ENCODE data around the gene EPO.

The EPO gene

DNA sequence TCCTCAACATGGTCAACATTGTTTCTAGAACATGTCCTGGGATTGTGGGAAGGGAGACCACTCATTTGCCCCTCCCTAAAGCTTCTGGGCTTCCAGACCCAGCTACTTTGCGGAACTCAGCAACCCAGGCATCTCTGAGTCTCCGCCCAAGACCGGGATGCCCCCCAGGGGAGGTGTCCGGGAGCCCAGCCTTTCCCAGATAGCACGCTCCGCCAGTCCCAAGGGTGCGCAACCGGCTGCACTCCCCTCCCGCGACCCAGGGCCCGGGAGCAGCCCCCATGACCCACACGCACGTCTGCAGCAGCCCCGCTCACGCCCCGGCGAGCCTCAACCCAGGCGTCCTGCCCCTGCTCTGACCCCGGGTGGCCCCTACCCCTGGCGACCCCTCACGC, at the start of gene EPO:
Gene EPO, plus strand, starts transcription at position 190 of the 392 bp plus-strand sequence. CDS start 513 bp downstream, outside the sequence.
- no peak for DNase-seq (ENCODE audit: low read depth)
- no peak within 1 kb of the TSS for H3K4me3 ChIP-seq (ENCODE audit: low read length)
- no peaks in the 10 kb centered on the region for H3K4me1 ChIP-seq (ENCODE audit: control insufficient read depth, insufficient read depth, low read length)
- peaks cover 7% of the 10 kb centered on the region for H3K9me3 ChIP-seq (ENCODE audit: control insufficient read depth, low read length)
- H3K36me3 ChIP-seq (ENCODE audit: control insufficient read depth, insufficient read depth, low read length, severe bottlenecking) = no peaks in the 10 kb centered on the region
- no peak within 1 kb of the TSS for H3K9ac ChIP-seq (ENCODE audit: low read length)
- H3K27me3 ChIP-seq (replicated peaks; ENCODE audit: control insufficient read depth, insufficient read depth, low read length) = peaks cover 54% of the 10 kb centered on the region

GRCh38 chr7:100671353-100672327, 48.6 kb upstream of the EPO start:
- no peak for DNase-seq (ENCODE audit: low read depth)
- no peak overlapping the region for H3K9ac ChIP-seq (ENCODE audit: low read length)
- H3K27me3 ChIP-seq (replicated peaks; ENCODE audit: control insufficient read depth, insufficient read depth, low read length) = no peaks in the 10 kb centered on the region
- H3K9me3 ChIP-seq (ENCODE audit: control insufficient read depth, low read length) = no peaks in the 10 kb centered on the region
- no peak overlapping the region for H3K4me3 ChIP-seq (ENCODE audit: low read length)
- peaks cover 4% of the 10 kb centered on the region for H3K36me3 ChIP-seq (ENCODE audit: control insufficient read depth, insufficient read depth, low read length, severe bottlenecking)
- H3K4me1 ChIP-seq (ENCODE audit: control insufficient read depth, insufficient read depth, low read length) = peaks cover 4% of the 10 kb centered on the region

DNA sequence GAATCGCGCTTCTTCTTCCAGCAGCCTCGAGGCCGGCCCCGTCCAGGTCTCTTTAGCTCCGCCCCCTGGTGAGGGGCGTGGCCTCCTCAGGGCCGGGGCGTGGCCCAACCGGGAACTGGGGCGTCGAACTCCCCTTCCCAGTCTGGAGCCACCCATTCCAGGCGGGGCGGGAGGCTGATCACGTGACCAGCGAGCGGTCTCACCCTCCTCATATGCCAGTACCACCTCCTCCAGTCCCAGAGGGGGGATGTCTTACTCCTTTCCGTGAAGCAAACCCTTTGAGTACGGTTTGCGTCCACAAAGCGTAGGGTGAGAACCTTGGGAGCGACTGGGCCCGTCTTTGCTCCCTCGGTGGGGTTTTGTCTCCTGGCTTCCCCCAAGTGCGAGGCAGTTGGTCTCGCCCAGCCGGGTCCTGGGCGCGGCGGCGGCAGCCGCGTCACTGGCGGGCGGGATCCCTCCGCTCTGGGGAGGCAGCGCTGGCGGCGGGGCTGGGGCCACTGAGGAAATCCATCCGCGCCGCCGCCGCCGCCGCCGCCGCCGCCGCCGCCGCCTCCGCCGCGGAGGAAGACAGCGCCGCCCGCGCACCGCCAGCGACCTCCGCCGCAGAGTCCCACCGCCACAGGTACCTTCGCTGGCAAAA, 46.8 kb upstream of the EPO start, which contains the start of gene GNB2:
Gene GNB2, plus strand, starts transcription at position 439 of the 640 bp plus-strand sequence. CDS start 2,526 bp downstream, outside the sequence.
- peaks cover 22% of the 10 kb centered on the region for H3K36me3 ChIP-seq (ENCODE audit: control insufficient read depth, insufficient read depth, low read length, severe bottlenecking)

DNA sequence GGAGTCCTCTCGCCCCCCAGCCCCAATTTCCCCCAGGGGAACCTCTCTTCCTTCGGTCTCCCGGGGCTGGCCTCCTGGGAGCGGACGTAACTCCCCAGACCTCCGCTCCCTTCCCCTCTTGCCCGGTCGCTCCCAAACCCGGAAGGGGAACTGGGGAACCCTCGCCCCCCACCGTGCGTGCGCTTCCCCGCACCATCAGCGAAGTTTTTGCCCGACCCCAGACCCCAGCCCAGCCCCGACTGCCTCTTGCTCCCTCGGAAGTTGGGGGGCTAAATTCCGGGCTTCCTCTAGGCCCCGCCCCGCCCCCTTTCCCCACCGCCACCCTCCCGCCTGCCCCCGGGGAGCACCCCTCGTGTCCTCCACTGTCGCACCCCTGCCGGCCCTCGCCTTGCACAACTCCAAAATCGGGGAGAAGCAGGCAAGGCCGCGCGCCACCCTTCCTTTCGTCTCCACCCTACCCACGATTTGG, 46.3 kb upstream of the EPO start:
- Histone ChIP-seq H3K4me1 (ENCODE audit: control insufficient read depth, insufficient read depth, low read length) (peaks cover 9% of the 10 kb centered on the region), H3K9ac (ENCODE audit: low read length) (peak overlapping the region; percentile 94), H3K9me3 (ENCODE audit: control insufficient read depth, low read length) (no peaks in the 10 kb centered on the region), H3K27me3 (replicated peaks; ENCODE audit: control insufficient read depth, insufficient read depth, low read length) (no peaks in the 10 kb centered on the region), H3K36me3 (ENCODE audit: control insufficient read depth, insufficient read depth, low read length, severe bottlenecking) (peaks cover 26% of the 10 kb centered on the region), H3K4me3 (ENCODE audit: low read length) (peak overlapping the region; percentile 95)
- DNase-seq (ENCODE audit: low read depth) = peak; percentile 59

More for the DNA sequence above, 46.8 kb upstream of the EPO start, which contains the start of gene GNB2:
- H3K4me1 ChIP-seq (ENCODE audit: control insufficient read depth, insufficient read depth, low read length) = peaks cover 7% of the 10 kb centered on the region
- H3K9ac ChIP-seq (ENCODE audit: low read length) = peak within 1 kb of the TSS; percentile 94
- DNase-seq (ENCODE audit: low read depth) = peak; percentile 99
- peak within 1 kb of the TSS; percentile 95 for H3K4me3 ChIP-seq (ENCODE audit: low read length)
- H3K27me3 ChIP-seq (replicated peaks; ENCODE audit: control insufficient read depth, insufficient read depth, low read length) = no peaks in the 10 kb centered on the region
- no peaks in the 10 kb centered on the region for H3K9me3 ChIP-seq (ENCODE audit: control insufficient read depth, low read length)

DNA sequence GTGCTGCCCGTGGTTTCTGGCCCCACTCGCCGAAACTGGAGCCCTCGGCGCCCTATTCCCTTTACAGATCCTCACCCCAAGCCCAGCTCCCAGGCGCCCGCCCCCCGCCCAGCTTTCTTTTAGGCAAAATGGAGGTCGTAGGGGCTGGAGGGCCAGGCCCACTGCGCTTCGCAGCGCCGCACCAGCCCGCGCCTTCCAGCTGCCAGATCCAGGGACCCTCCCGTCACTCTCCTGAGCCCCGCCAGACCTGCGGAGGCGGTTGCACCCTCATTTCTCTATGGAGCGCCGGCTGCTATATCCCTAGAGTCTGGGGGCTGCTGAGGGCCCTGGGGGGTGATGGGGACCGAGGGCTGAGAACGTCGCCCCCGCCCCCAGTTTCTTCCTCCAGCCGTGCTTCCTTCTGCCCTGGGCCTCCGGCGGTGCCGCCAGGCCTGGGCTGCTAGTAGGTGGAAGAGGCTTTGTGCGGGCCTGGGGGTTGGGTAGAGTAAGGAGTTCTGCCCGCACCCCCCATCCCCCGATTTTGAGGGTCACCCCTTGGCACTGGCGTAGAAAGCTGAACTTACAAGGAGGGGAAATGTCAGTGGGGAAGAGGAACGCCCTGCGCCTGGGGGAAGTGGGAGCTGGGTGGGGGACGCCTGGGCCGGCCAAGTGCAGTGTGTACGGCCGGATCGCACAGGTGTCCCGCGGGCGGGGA, 45.7 kb upstream of the EPO start:
- no peak for DNase-seq (ENCODE audit: low read depth)
- H3K4me3 ChIP-seq (ENCODE audit: low read length) = peak overlapping the region; percentile 95
- H3K9ac ChIP-seq (ENCODE audit: low read length) = peak overlapping the region; percentile 94
- H3K27me3 ChIP-seq (replicated peaks; ENCODE audit: control insufficient read depth, insufficient read depth, low read length) = no peaks in the 10 kb centered on the region
- no peaks in the 10 kb centered on the region for H3K9me3 ChIP-seq (ENCODE audit: control insufficient read depth, low read length)
- H3K36me3 ChIP-seq (ENCODE audit: control insufficient read depth, insufficient read depth, low read length, severe bottlenecking) = peaks cover 30% of the 10 kb centered on the region
- peaks cover 12% of the 10 kb centered on the region for H3K4me1 ChIP-seq (ENCODE audit: control insufficient read depth, insufficient read depth, low read length)

DNA sequence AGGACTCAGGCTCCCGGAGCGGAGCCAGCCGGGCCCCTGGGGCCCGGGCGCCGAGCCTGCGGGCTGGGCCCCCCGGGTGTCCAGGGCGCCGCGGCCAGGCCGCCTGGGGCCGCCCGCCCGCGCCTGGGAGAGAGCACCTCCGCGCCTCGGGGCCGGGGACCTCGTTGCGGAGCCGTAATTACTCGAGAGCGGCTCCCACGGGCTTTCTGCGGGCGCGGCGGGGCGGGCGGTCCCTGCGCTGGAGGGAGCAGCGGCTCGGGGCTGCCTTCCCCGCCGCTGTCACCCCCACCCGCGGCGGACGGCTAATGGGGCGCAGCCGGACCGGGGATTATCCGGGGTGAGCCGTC, 45.2 kb upstream of the EPO start:
- Histone ChIP-seq H3K4me3 (ENCODE audit: low read length) (peak overlapping the region; percentile 95), H3K9ac (ENCODE audit: low read length) (peak overlapping the region; percentile 94), H3K27me3 (replicated peaks; ENCODE audit: control insufficient read depth, insufficient read depth, low read length) (no peaks in the 10 kb centered on the region), H3K4me1 (ENCODE audit: control insufficient read depth, insufficient read depth, low read length) (peaks cover 18% of the 10 kb centered on the region), H3K36me3 (ENCODE audit: control insufficient read depth, insufficient read depth, low read length, severe bottlenecking) (peaks cover 32% of the 10 kb centered on the region), H3K9me3 (ENCODE audit: control insufficient read depth, low read length) (no peaks in the 10 kb centered on the region)
- DNase-seq (ENCODE audit: low read depth) = peak; percentile 61

DNA sequence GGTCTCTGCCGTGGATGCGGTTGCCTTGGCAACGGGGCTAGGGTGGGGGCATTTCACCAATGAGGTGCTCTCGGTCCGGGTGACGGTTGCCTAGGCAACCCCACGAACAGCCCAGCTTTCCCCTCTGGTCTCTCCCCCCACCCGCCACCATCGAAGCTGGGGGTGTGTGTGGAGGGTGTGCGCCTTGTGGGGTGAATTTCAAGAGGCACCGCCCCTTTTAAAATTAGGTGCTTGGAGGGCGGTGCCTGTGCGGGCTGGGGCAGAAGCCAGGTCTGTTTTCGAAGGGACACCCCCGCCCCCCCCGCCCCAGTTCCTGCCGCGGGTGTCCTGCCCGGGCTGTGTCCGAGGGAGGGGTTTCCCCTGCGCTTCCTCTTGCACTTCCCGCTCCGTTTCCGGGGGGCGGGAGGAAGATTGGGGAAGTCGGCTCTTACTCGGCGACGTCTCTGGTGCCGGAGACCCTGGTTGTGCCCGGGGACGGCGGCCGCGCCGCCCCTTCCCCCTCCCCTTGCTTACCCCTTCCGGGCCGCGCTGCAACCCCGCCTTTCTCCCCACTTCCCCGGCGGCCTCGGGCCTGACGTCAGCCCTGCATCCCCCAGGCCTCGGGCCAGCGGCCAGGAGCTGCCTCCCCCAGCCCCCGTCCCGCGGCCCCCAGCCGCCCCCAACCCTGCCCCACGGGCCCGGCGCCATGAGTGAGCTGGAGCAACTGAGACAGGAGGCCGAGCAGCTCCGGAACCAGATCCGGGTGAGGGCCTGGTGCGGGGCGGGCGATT, 44.5 kb upstream of the EPO start:
- peak; percentile 73 for DNase-seq (ENCODE audit: low read depth)
- Histone ChIP-seq H3K4me1 (ENCODE audit: control insufficient read depth, insufficient read depth, low read length) (peaks cover 25% of the 10 kb centered on the region), H3K36me3 (ENCODE audit: control insufficient read depth, insufficient read depth, low read length, severe bottlenecking) (peaks cover 32% of the 10 kb centered on the region), H3K9ac (ENCODE audit: low read length) (peak overlapping the region; percentile 78), H3K27me3 (replicated peaks; ENCODE audit: control insufficient read depth, insufficient read depth, low read length) (no peaks in the 10 kb centered on the region), H3K4me3 (ENCODE audit: low read length) (peak overlapping the region; percentile 95), H3K9me3 (ENCODE audit: control insufficient read depth, low read length) (no peaks in the 10 kb centered on the region)

GRCh38 chr7:100676501-100677306, 43.6 kb upstream of the EPO start:
- Histone ChIP-seq H3K27me3 (replicated peaks; ENCODE audit: control insufficient read depth, insufficient read depth, low read length) (no peaks in the 10 kb centered on the region), H3K9ac (ENCODE audit: low read length) (peak overlapping the region; percentile 62), H3K4me3 (ENCODE audit: low read length) (peak overlapping the region; percentile 73), H3K4me1 (ENCODE audit: control insufficient read depth, insufficient read depth, low read length) (peaks cover 28% of the 10 kb centered on the region), H3K36me3 (ENCODE audit: control insufficient read depth, insufficient read depth, low read length, severe bottlenecking) (peaks cover 36% of the 10 kb centered on the region), H3K9me3 (ENCODE audit: control insufficient read depth, low read length) (no peaks in the 10 kb centered on the region)
- DNase-seq (ENCODE audit: low read depth) = no peak

GRCh38 chr7:100677308-100678267, 42.7 kb upstream of the EPO start:
- peaks cover 44% of the 10 kb centered on the region for H3K36me3 ChIP-seq (ENCODE audit: control insufficient read depth, insufficient read depth, low read length, severe bottlenecking)
- no peak overlapping the region for H3K4me3 ChIP-seq (ENCODE audit: low read length)
- peaks cover 28% of the 10 kb centered on the region for H3K4me1 ChIP-seq (ENCODE audit: control insufficient read depth, insufficient read depth, low read length)
- H3K9ac ChIP-seq (ENCODE audit: low read length) = no peak overlapping the region
- H3K9me3 ChIP-seq (ENCODE audit: control insufficient read depth, low read length) = no peaks in the 10 kb centered on the region
- DNase-seq (ENCODE audit: low read depth) = no peak
- H3K27me3 ChIP-seq (replicated peaks; ENCODE audit: control insufficient read depth, insufficient read depth, low read length) = no peaks in the 10 kb centered on the region
